SU-DHL-6 (cell line): ENCODE measurements around the gene TMX3.

Experiments used
- H2AFZ ChIP-seq: fragments of 200-600 bp; sonication (generic); 2 replicates; pipeline ENCODE4 v1.6.1; 2014; ENCODE audit warnings: low read depth, mild to moderate bottlenecking, moderate library complexity, mixed read lengths, antibody characterized with exemption, low read length; ENCODE audit not compliant: severe bottlenecking
- H3F3A ChIP-seq: fragments of 200-600 bp; shearing (Covaris generic); 2 replicates; pipeline ENCODE4 v1.6.0; 2016; ENCODE audit warnings: antibody characterized with exemption, mild to moderate bottlenecking; ENCODE audit not compliant: insufficient read depth
- H3K27ac ChIP-seq: fragments of 200-600 bp; sonication (generic); 2 replicates; pipeline ENCODE4 v1.5.1; 2016; ENCODE audit warnings: low read depth, mild to moderate bottlenecking, low read length, moderate library complexity, mixed read lengths
- H3K27me3 ChIP-seq: fragments of 200-600 bp; sonication (generic), shearing (Covaris generic); 2 replicates; pipeline ENCODE4 v1.6.0; 2014; ENCODE audit warnings: mild to moderate bottlenecking, low read length
- H3K36me3 ChIP-seq: fragments of 200-600 bp; sonication (generic); 2 replicates; pipeline ENCODE4 v1.6.1; 2014; ENCODE audit warnings: mild to moderate bottlenecking, low read length, mixed read lengths
- H3K4me2 ChIP-seq: fragments of 300-600, 200-600 bp; shearing (Covaris generic), sonication (generic); 2 replicates; pipeline ENCODE4 v1.6.0; 2014; ENCODE audit warnings: low read length, low read depth, mild to moderate bottlenecking; ENCODE audit not compliant: poor library complexity, severe bottlenecking
- H3K4me3 ChIP-seq: fragments of 200-600 bp; sonication (generic); 2 replicates; pipeline ENCODE4 v1.5.1; 2014; ENCODE audit warnings: antibody characterized with exemption, low read length, mild to moderate bottlenecking, mixed read lengths; ENCODE audit not compliant: insufficient read depth, poor library complexity, severe bottlenecking
- H3K79me2 ChIP-seq: fragments of 200-600 bp; sonication (generic); 2 replicates; pipeline ENCODE4 v1.6.1; 2014; ENCODE audit warnings: mild to moderate bottlenecking, low read length, moderate library complexity; ENCODE audit not compliant: insufficient read depth
- H3K9ac ChIP-seq: fragments of 200-600 bp; sonication (generic); 2 replicates; pipeline ENCODE4 v1.7.0; 2014; ENCODE audit warnings: mild to moderate bottlenecking, low read length
- H3K9me2 ChIP-seq: fragments of 200-600 bp; sonication (generic); replicated peaks from 2 replicates; pipeline ENCODE4 v1.6.1; 2014; ENCODE audit warnings: low read length; ENCODE audit not compliant: insufficient read depth
- H3K9me3 ChIP-seq: fragments of 200-600 bp; sonication (generic); 2 replicates; pipeline ENCODE4 v1.6.1; 2014; ENCODE audit warnings: low read length, mixed read lengths; ENCODE audit not compliant: insufficient read depth
- H4K20me1 ChIP-seq: fragments of 200-600 bp; sonication (generic); 2 replicates; pipeline ENCODE4 v1.6.1; 2014; ENCODE audit warnings: low read depth, mild to moderate bottlenecking, antibody characterized with exemption, low read length, moderate library complexity, mixed read lengths
- EZH2phosphoT487 ChIP-seq: fragments of 200-600 bp; sonication (generic), shearing (Covaris generic); conservative IDR thresholded peaks from 2 replicates; pipeline ENCODE4 v1.6.1; 2018; ENCODE audit warnings: mild to moderate bottlenecking, antibody characterized with exemption, low read length, moderate library complexity, mixed read lengths
- TF ChIP-seq, protein P1 (sequence below): fragments of 200-600 bp; sonication (generic); IDR thresholded peaks from one replicate; pipeline ENCODE4 v1.5.1; 2017; ENCODE audit warnings: antibody characterized with exemption, mild to moderate bottlenecking, low read length, moderate library complexity; ENCODE audit not compliant: insufficient read depth, poor library complexity, severe bottlenecking

Gene TMX3

DNA sequence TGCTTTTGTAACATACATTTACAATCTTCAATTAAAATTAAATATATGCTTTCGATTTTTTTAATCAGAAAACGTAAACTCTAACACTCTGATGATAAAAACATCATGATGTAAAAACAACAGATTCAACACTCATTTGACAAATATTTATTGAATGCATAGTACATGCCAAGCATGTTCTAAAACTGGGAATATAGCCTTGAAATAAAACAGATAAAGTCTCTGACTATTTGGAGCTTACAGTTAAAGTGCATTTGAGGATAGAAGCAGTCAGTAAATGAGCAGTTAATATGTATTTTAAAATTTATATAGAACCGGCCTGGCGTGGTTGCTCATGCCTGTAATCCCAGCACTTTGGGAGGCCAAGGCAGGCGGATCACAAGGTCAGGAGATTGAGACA, 47.8 kb downstream of the TMX3 start:
- no peak overlapping the region for H2AFZ ChIP-seq
- H3K9ac ChIP-seq: no peak overlapping the region
- no peaks in the 10 kb centered on the region for H3K9me3 ChIP-seq
- H3K4me3 ChIP-seq: no peak overlapping the region
- H3K36me3 ChIP-seq: no peaks in the 10 kb centered on the region
- no peak for TF ChIP-seq EZH2phosphoT487
- TF ChIP-seq, protein P1, sequence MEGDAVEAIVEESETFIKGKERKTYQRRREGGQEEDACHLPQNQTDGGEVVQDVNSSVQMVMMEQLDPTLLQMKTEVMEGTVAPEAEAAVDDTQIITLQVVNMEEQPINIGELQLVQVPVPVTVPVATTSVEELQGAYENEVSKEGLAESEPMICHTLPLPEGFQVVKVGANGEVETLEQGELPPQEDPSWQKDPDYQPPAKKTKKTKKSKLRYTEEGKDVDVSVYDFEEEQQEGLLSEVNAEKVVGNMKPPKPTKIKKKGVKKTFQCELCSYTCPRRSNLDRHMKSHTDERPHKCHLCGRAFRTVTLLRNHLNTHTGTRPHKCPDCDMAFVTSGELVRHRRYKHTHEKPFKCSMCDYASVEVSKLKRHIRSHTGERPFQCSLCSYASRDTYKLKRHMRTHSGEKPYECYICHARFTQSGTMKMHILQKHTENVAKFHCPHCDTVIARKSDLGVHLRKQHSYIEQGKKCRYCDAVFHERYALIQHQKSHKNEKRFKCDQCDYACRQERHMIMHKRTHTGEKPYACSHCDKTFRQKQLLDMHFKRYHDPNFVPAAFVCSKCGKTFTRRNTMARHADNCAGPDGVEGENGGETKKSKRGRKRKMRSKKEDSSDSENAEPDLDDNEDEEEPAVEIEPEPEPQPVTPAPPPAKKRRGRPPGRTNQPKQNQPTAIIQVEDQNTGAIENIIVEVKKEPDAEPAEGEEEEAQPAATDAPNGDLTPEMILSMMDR: no peak
- no peaks in the 10 kb centered on the region for H3K79me2 ChIP-seq
- H3K27ac ChIP-seq: no peak overlapping the region
- H3K9me2 ChIP-seq: no peaks in the 10 kb centered on the region
- no peaks in the 10 kb centered on the region for H3K27me3 ChIP-seq
- H3K4me2 ChIP-seq: no peak overlapping the region
- H4K20me1 ChIP-seq: no peaks in the 10 kb centered on the region; the same call in 1 of the 2 replicates
- no peaks in the 10 kb centered on the region for H3F3A ChIP-seq

DNA sequence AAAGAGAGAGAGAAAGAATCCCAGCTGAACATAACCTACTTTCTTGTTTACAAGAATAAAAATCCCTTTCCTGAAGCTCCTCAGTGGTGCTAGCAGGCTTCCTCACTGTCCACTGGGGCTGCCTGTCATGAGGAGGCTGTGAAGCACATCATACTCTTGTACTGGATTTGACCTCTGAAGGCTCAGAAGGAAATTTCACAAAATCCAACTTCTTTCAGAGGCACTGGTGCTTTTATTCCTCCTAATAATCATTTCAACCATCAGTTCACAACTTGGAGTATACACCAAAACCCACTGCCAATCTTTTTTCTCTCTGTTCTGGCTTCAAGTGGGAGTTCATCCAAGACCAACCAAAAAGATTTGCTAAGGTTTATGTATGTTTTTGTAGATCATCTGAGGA, 48.5 kb downstream of the TMX3 start:
- Histone ChIP-seq H2AFZ (no peak overlapping the region), H3K27ac (no peak overlapping the region), H3K9ac (no peak overlapping the region), H4K20me1 (no peaks in the 10 kb centered on the region; the same call in 1 of the 2 replicates), H3K79me2 (no peaks in the 10 kb centered on the region), H3K27me3 (no peaks in the 10 kb centered on the region), H3K9me3 (no peaks in the 10 kb centered on the region), H3K4me3 (no peak overlapping the region), H3K4me2 (no peak overlapping the region), H3K9me2 (no peaks in the 10 kb centered on the region), H3F3A (no peaks in the 10 kb centered on the region), H3K36me3 (no peaks in the 10 kb centered on the region)
- TF ChIP-seq, protein P1: no peak
- no peak for TF ChIP-seq EZH2phosphoT487

DNA sequence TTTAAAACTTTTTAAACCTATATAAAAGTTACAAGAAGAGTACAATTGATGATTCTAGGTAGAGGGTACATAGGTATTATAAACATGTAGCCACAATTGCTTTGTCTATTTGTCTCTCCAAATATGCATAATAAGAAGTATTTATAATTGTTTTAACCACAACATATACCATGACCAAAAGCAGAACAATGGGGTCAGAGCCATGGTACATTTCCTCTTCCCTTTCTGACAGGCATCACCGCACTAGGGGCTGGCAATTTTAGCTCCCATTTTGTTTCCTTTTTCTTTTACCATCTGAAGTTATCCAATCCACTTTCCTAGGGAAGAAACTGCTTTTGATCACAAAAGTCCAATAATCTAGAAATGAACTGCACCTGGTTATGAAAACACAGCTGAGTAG, 49.3 kb downstream of the TMX3 start:
- H3F3A ChIP-seq: no peaks in the 10 kb centered on the region
- H3K27ac ChIP-seq: no peak overlapping the region

More for the DNA sequence above, 49.3 kb downstream of the TMX3 start:
- TF ChIP-seq, protein P1: no peak
- no peak for TF ChIP-seq EZH2phosphoT487
- Histone ChIP-seq H3K9ac (no peak overlapping the region), H3K27me3 (no peaks in the 10 kb centered on the region), H4K20me1 (no peaks in the 10 kb centered on the region; the same call in 1 of the 2 replicates), H3K9me3 (no peaks in the 10 kb centered on the region), H3K4me2 (no peak overlapping the region), H3K9me2 (no peaks in the 10 kb centered on the region), H3K4me3 (no peak overlapping the region), H3K79me2 (no peaks in the 10 kb centered on the region), H2AFZ (no peak overlapping the region), H3K36me3 (no peaks in the 10 kb centered on the region)
